Nephron progenitor cell (in vitro differentiated cells): ENCODE data around the gene ACAA2.
"Not testable (repeated sequence)": the region's sequence is repeated elsewhere in the genome, so short reads cannot be mapped to it uniquely, and the experiment has no call there.

Experiments
- DNase-seq: peaks from one replicate; pipeline ENCODE4 v3.0.0; 2021
- H3K27ac Mint-ChIP-seq: 2 replicates; pipeline ENCODE4 v1.8.0; 2021; ENCODE audit warnings: mild to moderate bottlenecking, moderate library complexity, mixed read lengths
- H3K27me3 Mint-ChIP-seq: 2 replicates; pipeline ENCODE4 v1.8.0; 2021; ENCODE audit warnings: mild to moderate bottlenecking, low read depth, mixed read lengths; ENCODE audit not compliant: poor library complexity
- H3K36me3 Mint-ChIP-seq: 2 replicates; pipeline ENCODE4 v1.8.0; 2021; ENCODE audit warnings: low read depth, mixed read lengths
- H3K4me1 Mint-ChIP-seq: 2 replicates; pipeline ENCODE4 v1.8.0; 2021; ENCODE audit warnings: mixed read lengths
- H3K4me3 Mint-ChIP-seq: 2 replicates; pipeline ENCODE4 v1.8.0; 2021; ENCODE audit warnings: mild to moderate bottlenecking, moderate library complexity, mixed read lengths
- H3K9me3 Mint-ChIP-seq: 2 replicates; pipeline ENCODE4 v1.8.0; 2021; ENCODE audit warnings: mild to moderate bottlenecking, moderate library complexity, mixed read lengths
- CTCF ChIP-seq: fragments of 200-600 bp; sonication (generic); IDR thresholded peaks from 2 replicates; pipeline ENCODE4 v1.5.0; 2021; ENCODE audit warnings: antibody characterized with exemption

The ACAA2 gene

GRCh38 chr18:49804096-49804495 lies 9.2 kb downstream of the ACAA2 start:
- Mint-ChIP-seq H3K27ac (no peak overlapping the region), H3K4me1 (peaks cover 5% of the 10 kb centered on the region), H3K4me3 (no peak overlapping the region), H3K9me3 (peaks cover 59% of the 10 kb centered on the region), H3K36me3 (peaks cover 88% of the 10 kb centered on the region), H3K27me3 (no peaks in the 10 kb centered on the region)
- no peak for TF ChIP-seq CTCF
- no peak for DNase-seq

GRCh38 chr18:49802623-49803022 lies 10.7 kb downstream of the ACAA2 start:
- no peaks in the 10 kb centered on the region for H3K27me3 Mint-ChIP-seq
- no peak overlapping the region for H3K4me3 Mint-ChIP-seq

GRCh38 chr18:49800491-49800890 lies 12.8 kb downstream of the ACAA2 start:
- not testable (repeated sequence) for H3K27me3 Mint-ChIP-seq, H3K27ac Mint-ChIP-seq
- H3K9me3 Mint-ChIP-seq = peaks cover 35% of the 10 kb centered on the region

More at GRCh38 chr18:49802623-49803022, 10.7 kb downstream of the ACAA2 start:
- no peak for DNase-seq
- no peak overlapping the region for H3K27ac Mint-ChIP-seq
- peaks cover 55% of the 10 kb centered on the region for H3K9me3 Mint-ChIP-seq
- TF ChIP-seq CTCF = no peak
- peaks cover 5% of the 10 kb centered on the region for H3K4me1 Mint-ChIP-seq
- H3K36me3 Mint-ChIP-seq = peaks cover 88% of the 10 kb centered on the region

GRCh38 chr18:49799806-49800205 lies 13.5 kb downstream of the ACAA2 start:
- not testable (repeated sequence) for H3K4me3 Mint-ChIP-seq, H3K27me3 Mint-ChIP-seq, H3K27ac Mint-ChIP-seq, H3K4me1 Mint-ChIP-seq, DNase-seq
- peaks cover 35% of the 10 kb centered on the region for H3K9me3 Mint-ChIP-seq
- peaks cover 87% of the 10 kb centered on the region for H3K36me3 Mint-ChIP-seq

More at GRCh38 chr18:49800491-49800890, 12.8 kb downstream of the ACAA2 start:
- not testable (repeated sequence) for H3K4me3 Mint-ChIP-seq, H3K4me1 Mint-ChIP-seq, DNase-seq
- H3K36me3 Mint-ChIP-seq = peaks cover 84% of the 10 kb centered on the region

- H3K4me1 Mint-ChIP-seq = no peaks in the 10 kb centered on the region
- H3K4me3 Mint-ChIP-seq = no peak overlapping the region
- peaks cover 81% of the 10 kb centered on the region for H3K36me3 Mint-ChIP-seq
- no peak for DNase-seq
- TF ChIP-seq CTCF = no peak
- H3K27me3 Mint-ChIP-seq = no peaks in the 10 kb centered on the region
- H3K9me3 Mint-ChIP-seq = peaks cover 27% of the 10 kb centered on the region
- no peak overlapping the region for H3K27ac Mint-ChIP-seq
Observed at GRCh38 chr18:49798001-49798400, 15.3 kb downstream of the ACAA2 start.

- DNase-seq = no peak
Observed at GRCh38 chr18:49795612-49796552, 17.5 kb downstream of the ACAA2 start.

More at GRCh38 chr18:49795612-49796552, 17.5 kb downstream of the ACAA2 start:
- no peaks in the 10 kb centered on the region for H3K27me3 Mint-ChIP-seq
- H3K4me1 Mint-ChIP-seq = no peaks in the 10 kb centered on the region
- peaks cover 79% of the 10 kb centered on the region for H3K36me3 Mint-ChIP-seq
- no peak for TF ChIP-seq CTCF
- H3K9me3 Mint-ChIP-seq = peaks cover 22% of the 10 kb centered on the region
- no peak overlapping the region for H3K4me3 Mint-ChIP-seq
- no peak overlapping the region for H3K27ac Mint-ChIP-seq
